Kidney epithelial cell (primary cell): Measurements from ENCODE around the gene VMP1. TPM values are rescaled to one million over a fixed set of nuclear protein-coding genes. Genes with fewer than 3 reads are reported as not detected.

Experiments
- DNase-seq: peaks from one replicate; pipeline ENCODE4 v3.0.0-alpha.2; 2010; ENCODE audit warnings: low read depth
- H3K27me3 ChIP-seq: 2 replicates; pipeline ENCODE4 v1.6.0; 2011; ENCODE audit warnings: low read length; ENCODE audit not compliant: control insufficient read depth, insufficient read depth
- H3K36me3 ChIP-seq: 2 replicates; pipeline ENCODE4 v1.5.1; 2011; ENCODE audit warnings: low read length; ENCODE audit not compliant: control insufficient read depth, insufficient read depth
- H3K4me3 ChIP-seq: 2 replicates; pipeline ENCODE4 v1.5.1; 2011; ENCODE audit warnings: low read depth, mild to moderate bottlenecking, control low read depth, low read length
- CTCF ChIP-seq: IDR thresholded peaks from 2 replicates; pipeline ENCODE4 v1.5.1; 2011; ENCODE audit warnings: mild to moderate bottlenecking, moderate library complexity, low read length, control low read depth, inconsistent platforms; ENCODE audit not compliant: insufficient read depth, poor library complexity, severe bottlenecking
- total RNA-seq: library from RNA; depleted of rRNA; stranded (reverse); fragments of >200 nt; gene quantifications from 2 replicates; pipeline ENCODE4 v1.2.3, GENCODE V29; 2015

Gene VMP1
- total RNA-seq, 1 donor from 2014 or later = 224 TPM

- H3K4me3 ChIP-seq = no peak overlapping the region
- no peak for TF ChIP-seq CTCF
- H3K36me3 ChIP-seq = no peaks in the 10 kb centered on the region
- H3K27me3 ChIP-seq = no peaks in the 10 kb centered on the region
- no peak for DNase-seq
Observed at GRCh38 chr17:59890720-59891119, 183.3 kb downstream of the VMP1 start.

Other genes starting within 250 kb of the VMP1 start
- 40.8 and 42.9 TPM in 2 replicates for gene DHX40, start 142.0 kb upstream of the VMP1 start, total RNA-seq
- gene CLTC, start 87.8 kb upstream of the VMP1 start, total RNA-seq = 296 and 337 TPM in 2 replicates
- gene PTRH2, start 224 bp upstream of the VMP1 start, total RNA-seq = 40.5 and 52.2 TPM in 2 replicates
- 5.9 and 8.3 TPM in 2 replicates for gene TUBD1, start 185.3 kb downstream of the VMP1 start, total RNA-seq
- gene RPS6KB1, start 185.5 kb downstream of the VMP1 start, total RNA-seq = 19.2 and 19.8 TPM in 2 replicates